Right lobe of liver (tissue), 4 donors: ENCODE measurements around the gene DNASE1.

Experiments used
- POLR2A ChIP-seq: fragments of 450-650 bp; IDR thresholded peaks from one replicate; pipeline ENCODE4 v1.6.1; 2017; ENCODE audit warnings: antibody characterized with exemption, mild to moderate bottlenecking
- TF ChIP-seq, protein P1 (sequence below), 4 donors: fragments of 200-600 bp in 3 of 4; fragments of 450-650 bp in 1 of 4; IDR thresholded peaks; one replicate each; pipeline versions ENCODE4 v1.5.1 to v1.8.0; 2016 to 2022; ENCODE audit warnings: antibody characterized with exemption in 4 of 4, mild to moderate bottlenecking in 2 of 4
- donor health status: DM: no; HTN: no; CAD: no.
- donor health status: DM: no; HTN: no; CAD: no.
- donor health status: DM: no; HTN: yes; CAD: no.

DNA sequence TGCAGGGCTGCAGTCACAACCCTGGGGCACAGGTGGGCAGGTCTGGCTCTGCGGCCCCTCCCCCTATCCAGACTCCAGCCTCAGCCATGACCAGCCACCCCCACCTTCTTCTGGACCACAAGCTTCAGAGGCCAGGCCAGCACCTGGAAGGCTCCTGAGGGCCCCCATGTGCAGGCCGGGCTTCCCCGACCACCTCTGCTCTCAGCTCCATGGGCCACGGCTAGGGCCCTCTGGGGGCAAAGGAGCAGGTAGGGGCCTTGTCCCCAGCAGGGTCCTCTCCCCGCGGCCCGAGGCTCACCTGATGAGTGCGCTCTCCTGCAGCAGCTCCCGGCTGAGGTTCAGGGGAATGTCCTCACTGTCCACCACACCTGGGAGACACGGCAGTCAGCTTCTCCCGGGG is 16.9 kb downstream of the DNASE1 start:
- TF ChIP-seq, protein P1, sequence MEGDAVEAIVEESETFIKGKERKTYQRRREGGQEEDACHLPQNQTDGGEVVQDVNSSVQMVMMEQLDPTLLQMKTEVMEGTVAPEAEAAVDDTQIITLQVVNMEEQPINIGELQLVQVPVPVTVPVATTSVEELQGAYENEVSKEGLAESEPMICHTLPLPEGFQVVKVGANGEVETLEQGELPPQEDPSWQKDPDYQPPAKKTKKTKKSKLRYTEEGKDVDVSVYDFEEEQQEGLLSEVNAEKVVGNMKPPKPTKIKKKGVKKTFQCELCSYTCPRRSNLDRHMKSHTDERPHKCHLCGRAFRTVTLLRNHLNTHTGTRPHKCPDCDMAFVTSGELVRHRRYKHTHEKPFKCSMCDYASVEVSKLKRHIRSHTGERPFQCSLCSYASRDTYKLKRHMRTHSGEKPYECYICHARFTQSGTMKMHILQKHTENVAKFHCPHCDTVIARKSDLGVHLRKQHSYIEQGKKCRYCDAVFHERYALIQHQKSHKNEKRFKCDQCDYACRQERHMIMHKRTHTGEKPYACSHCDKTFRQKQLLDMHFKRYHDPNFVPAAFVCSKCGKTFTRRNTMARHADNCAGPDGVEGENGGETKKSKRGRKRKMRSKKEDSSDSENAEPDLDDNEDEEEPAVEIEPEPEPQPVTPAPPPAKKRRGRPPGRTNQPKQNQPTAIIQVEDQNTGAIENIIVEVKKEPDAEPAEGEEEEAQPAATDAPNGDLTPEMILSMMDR (IDR thresholded peaks at IDR 0.05), result no peak
- TF ChIP-seq POLR2A, result no peak
